Dedifferentiated amniotic fluid mesenchymal stem cell (primary cell): Measurements from ENCODE around the gene RIMS3.

Experiments used
- DNase-seq: peaks from one replicate; pipeline ENCODE4 v3.0.0-alpha.2; 2016; ENCODE audit errors: extremely low spot score

Gene RIMS3

DNA sequence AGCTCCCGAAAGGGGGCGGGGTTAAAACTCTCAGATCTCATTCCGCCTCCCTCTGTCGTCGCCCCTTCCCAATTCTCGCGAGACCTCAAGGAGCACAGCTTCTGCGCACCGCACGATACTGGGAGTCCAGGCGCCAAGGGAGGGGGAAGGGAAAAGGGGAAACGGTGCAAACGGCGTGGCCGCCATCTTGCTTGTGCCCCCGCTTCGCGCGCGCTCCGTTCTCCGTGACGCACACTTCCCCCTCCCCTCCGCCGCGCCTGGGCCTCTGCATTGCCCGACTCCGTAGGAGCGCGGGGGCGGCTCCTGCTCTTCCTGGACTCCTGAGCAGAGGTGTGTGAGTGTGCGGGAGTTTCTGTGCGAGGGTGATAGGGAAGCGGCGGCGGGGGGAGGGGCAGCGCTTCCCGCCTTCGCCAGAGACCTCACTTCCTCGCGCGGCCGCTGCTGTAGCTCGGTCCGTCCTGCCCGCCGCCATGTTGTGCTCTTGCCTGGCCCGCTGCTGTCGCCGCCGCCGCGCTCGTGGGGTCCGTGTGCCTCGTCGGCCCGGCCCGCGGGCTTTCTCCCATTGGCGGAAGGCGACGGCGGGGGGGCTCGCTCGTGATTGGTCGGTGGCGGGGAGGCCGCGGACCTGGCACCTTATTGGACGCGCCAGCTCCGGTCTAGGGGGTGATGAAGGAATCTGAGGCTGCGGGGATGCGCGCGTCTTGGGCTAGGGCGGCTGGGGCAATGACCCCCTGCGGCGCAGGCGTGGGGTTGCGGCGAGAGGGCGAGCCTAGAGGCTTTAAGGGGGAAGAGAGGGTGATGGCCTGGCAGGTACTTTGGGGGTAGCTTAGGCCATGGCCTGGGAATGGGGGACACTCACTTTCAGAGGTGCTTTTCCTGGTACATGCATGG is 26.3 kb upstream of the RIMS3 start, which contains the start of gene NFYC:
Gene NFYC (plus strand): TSS at position 167 of the 891 bp plus-strand sequence. CDS start 47,140 bp downstream, outside the sequence.
- peak; percentile 99 for DNase-seq

DNA sequence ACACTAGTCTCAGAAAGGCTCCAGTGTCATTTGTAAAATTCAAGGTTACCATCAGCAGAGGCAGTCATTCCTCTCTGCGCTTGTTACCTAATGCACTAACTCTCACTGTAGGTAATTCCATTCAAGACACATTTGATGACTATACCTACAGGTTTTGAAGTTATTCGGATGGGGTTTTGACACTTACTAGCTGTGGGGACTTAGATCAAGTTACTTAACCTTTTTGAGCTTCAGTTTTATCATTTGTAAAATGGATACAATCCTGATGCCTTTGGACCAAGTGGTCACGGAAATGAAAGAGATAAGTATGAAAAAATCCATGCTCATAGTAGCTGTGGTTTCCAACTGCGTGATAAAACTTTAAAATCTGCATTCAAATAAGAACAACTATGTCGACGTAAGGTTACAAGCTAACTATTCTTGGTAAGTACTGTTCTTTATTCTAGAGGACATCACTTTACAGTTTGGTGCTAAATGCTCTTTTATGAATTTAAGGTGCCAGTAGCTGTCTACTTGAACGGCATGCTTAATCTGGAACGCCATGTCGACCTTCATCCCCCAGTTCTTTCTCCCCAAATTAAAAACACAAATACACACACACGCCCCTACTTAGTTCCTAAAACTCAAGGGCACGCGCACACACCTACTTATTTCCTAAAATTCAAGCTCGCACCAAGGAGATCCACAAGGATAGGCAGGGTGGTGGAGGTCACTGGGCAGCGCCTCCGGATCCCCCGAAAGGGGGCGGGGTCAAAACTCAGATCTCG is 25.5 kb upstream of the RIMS3 start:
- no peak for DNase-seq

GRCh38 chr1:40689737-40690136 is 24.3 kb upstream of the RIMS3 start:
- DNase-seq, result no peak

GRCh38 chr1:40687661-40688060 is 22.2 kb upstream of the RIMS3 start:
- DNase-seq, result no peak

DNA sequence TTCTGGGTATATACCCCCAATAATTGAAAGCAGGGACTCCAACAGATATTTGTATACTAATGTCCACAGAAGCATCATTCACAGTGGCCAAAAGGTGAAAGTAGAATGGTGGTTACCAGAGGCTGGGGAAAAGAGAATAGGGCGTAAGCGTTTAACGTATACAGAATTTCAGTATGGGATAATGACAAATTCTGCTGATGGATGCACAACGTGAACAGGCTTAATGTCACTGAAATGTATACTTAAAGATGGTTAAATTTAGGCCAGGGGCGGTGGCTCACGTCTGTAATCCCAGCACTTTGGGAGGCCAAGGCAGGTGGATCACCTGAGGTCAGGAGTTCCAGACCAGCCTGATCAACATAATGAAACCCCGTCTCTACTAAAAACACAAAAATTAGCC is 21.6 kb upstream of the RIMS3 start:
- no peak for DNase-seq

DNA sequence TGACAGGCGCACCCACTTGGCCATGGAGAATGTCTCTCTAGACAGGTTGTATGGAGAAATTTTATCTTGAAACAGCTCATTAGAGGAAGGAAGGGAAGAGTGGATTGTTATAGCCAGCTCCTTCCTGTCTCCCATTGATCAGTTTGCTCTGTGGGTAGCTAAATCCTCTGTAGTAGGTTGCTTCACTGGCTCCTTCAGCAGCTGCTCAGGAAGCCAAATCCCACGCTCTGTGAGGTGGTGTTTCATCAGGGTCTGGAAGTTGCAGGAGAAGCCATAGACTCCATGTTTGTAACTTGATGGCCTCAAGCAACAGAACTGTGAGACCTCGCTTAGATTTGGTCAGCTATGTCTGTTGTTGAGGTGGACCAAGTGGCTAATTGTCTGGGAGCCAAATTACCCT is 19.2 kb upstream of the RIMS3 start:
- DNase-seq, result no peak

DNA sequence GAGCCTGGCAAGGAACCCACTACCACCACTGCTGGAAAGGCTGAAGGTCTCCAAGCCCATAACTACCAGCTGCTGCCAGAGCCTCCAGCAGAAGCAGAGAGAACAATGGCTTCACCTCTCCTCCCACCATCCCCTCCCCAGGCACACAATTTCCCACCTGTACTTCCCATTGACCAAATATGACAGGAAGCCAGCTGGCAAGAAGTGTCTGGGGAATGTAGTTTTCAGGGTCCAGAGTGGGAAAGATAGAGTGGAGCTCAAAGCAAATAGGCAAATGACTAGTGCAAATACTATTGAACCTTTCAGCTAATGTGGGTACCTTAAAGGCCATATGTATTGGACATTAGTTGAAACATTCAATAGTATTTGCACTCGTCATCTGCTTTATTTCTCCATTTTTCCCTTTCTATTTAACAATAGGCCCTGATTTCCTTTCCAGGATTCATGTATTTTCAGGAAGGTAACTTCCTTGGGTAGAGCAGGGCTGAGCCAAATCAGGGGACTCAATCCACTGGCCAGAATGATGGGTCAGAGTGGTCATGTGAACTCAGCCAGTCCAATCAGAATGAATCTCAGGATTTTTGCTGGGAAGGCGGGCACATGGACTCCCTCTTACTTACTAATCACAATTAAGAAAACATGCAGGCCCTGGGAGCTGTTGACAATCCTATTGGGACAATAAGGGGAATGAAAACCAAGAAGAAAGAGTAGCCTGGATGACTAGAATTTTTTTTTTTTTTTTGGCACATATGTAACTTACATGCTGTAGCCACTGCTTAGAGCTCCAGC is 13.9 kb upstream of the RIMS3 start:
- DNase-seq, result no peak

DNA sequence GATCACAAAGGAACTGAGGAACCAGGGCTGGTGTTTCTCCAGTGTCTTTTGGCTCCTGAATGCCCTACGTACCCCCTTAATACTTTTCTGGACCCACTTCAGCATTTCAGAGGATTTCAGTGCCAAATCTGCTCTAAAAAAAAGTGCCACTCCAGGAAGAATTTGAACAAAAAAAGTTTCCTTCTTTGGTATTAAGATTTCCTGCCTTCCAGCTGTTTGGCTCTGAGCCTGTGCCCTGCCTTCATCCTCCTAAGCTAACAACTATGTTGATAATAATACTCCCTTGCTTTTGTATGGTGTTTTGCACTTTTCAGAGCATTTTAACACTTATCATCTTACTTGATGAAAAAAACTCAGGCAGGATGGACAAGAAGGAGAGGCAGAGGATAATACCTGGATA is 11.0 kb upstream of the RIMS3 start:
- peak; percentile 45 for DNase-seq

- no peak for DNase-seq
These were observed 8.0 kb upstream of the RIMS3 start for GRCh38 chr1:40673452-40673851.

- peak; percentile 69 for DNase-seq
These were observed 3.5 kb upstream of the RIMS3 start for GRCh38 chr1:40668769-40669525.

GRCh38 chr1:40664791-40665190 is 691 bp downstream of the RIMS3 start:
- no peak for DNase-seq

- no peak for DNase-seq
These were observed 1.3 kb downstream of the RIMS3 start for GRCh38 chr1:40664167-40664537.

DNA sequence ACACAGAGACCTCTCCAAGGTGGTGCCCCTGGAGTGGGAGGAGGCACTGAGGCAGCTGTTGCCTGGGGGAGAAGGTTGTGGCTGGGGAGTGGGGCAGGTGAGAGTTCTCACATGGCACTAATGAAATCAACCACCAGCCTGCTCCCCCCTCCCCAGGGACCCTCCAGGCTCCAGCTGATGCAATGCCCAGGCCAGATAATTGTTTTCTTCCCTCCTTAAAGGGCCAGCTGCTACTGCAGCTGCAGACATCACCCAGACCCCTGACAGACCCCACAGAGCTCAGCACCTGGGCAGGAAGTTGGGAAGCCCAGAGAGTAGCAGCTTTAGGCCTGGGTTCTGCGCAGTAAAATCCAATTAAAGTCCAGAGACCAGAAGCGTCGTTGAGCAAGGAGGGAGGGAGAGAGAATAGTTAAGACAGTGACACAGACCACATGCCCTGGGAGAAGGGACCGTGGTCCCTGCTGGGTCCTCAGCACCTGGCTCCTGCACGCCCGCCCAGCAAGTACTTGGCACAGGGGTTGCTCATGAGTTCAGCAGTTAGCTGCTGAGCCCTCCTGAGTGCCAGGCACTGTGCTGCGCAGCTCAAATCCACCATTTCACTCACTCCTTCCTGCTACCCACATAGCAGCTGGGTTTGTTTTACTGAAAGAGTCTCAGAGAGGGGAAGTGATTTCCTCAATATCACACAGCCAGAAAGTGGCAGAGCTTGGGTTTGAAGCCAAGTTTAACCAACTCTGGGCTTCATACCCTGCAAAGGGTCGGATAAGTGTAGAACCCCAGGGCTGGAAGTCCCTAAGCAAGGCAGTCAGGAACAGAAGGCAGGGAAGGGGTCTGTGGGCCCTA is 1.9 kb downstream of the RIMS3 start:
- no peak for DNase-seq

DNA sequence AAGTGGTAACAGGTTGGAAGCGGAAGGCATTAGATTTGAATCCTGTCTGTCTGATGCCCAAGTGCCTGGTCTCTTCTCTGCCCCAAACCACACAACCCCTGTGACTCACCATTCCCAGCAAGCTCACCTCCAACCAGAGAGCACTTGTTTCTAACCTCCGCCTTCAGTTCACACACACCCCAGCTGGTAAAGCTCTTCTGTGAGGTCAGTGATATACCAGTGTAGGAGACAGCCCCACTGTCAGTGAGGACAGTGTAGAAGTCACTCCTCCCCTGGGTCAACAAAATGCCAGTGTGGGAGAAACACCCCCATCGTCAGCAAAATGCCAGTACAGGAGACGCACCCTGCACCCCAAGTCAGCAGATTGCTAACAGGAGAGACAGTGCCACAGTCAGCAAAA is 2.6 kb downstream of the RIMS3 start:
- DNase-seq, result no peak

GRCh38 chr1:40662151-40662550 is 3.3 kb downstream of the RIMS3 start:
- no peak for DNase-seq

DNA sequence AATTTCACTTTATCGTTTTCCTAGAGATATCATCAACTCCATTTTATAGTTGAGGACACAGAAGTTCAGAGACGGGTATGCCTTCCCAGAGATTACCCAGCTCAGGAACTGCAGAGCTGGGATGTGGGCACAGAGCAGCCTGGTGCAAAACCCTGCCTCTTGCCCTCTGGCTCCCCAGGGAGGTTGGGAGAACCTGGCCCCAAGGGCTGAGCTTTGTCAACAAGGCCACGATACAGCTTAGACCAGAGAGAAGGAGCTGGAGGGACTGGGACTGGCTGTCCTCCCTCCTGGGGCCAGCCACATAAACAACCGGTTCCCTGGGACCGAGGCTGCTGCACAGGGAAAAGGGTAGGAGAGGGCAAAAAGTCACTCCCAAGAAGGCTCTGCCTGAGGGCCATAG is 3.8 kb downstream of the RIMS3 start:
- no peak for DNase-seq

GRCh38 chr1:40659649-40659947 is 5.9 kb downstream of the RIMS3 start:
- no peak for DNase-seq

DNA sequence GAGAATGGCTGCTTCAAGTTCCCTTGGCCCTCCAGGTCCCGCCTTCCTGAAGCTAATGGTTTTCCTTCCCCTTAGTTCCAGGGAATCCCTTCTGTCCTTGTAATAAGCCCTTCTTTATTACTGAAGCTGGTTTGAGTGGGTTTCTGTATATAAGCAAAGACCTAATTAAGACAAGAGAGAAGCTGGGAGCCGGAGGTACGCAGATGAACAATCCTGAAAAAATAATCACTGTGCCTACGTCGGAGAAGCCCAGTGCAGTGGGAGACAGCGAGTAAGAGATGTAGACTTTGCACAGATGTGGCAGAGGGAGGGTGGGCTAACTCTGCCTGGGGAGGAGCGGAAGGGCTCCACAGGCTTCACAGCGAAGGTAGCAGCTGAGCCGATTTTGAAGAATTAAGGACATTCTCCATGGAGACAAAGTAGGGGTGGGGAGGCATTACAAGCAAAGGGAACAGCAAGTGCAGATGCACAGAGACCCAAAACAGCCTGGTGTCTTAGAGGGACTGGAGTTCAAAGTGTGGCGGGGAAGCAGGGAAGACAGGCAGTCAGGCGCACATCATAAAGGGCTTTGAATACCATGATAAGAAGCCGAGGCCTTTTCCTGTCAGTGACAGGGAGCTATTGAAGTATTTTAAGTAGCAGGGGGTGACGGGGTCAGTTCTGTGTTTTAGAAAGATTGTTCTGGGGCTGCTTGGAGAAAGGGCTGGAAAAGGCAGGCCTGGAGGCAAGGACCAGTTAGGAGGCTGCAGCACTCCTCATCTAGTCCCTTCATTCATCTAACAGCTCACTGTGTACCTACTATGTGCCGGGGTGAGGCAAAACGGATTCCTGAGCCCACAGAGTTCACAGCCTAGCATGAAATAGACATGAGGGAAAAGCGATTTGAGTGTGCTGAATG is 6.5 kb downstream of the RIMS3 start:
- DNase-seq, result no peak

- no peak for DNase-seq
These were observed 8.4 kb downstream of the RIMS3 start for GRCh38 chr1:40657046-40657445.
